Naive thymus-derived CD4-positive, alpha-beta T cell (primary cell): ENCODE measurements around the gene GPC3. TPM values are rescaled to one million over a fixed set of nuclear protein-coding genes. Genes with fewer than 3 reads are reported as not detected.

Experiments
- ATAC-seq: fragments of 150-1000 bp; cut with Tn5 transposase; 2 replicates; pipeline ENCODE4 v1.10.0; 2021; ENCODE audit warnings: mild to moderate bottlenecking, moderate library complexity
- CTCF ChIA-PET: fragments of 350-600 bp; sonication (Branson Sonifier 250); formaldehyde crosslinking; loops from one replicate; lab custom pipeline; 2021; ENCODE audit warnings: antibody characterized with exemption; lab: Charles Lee
- POLR2A ChIA-PET: fragments of 350-600 bp; sonication (Branson Sonifier 250); formaldehyde crosslinking; loops from one replicate; lab custom pipeline; 2021; ENCODE audit warnings: antibody characterized with exemption, inconsistent platforms; lab: Charles Lee
- DNase-seq, 9 donors: peaks; one replicate each; pipeline versions ENCODE4 v3.0.0 to v3.0.0-alpha.2; 2020 to 2022; ENCODE audit warnings: mixed read lengths in 1 of 9
- H3K27ac ChIP-seq: one replicate; pipeline ENCODE4 v1.7.0; 2013; ENCODE audit warnings: mild to moderate bottlenecking, low read depth, low read length, moderate library complexity
- H3K27me3 ChIP-seq, 2 donors: one replicate each; pipeline ENCODE4 v1.7.0; 2013; ENCODE audit warnings: low read length in 2 of 2, mild to moderate bottlenecking in 2 of 2, moderate library complexity in 2 of 2; ENCODE audit not compliant: control insufficient read depth in 2 of 2, insufficient read depth in 2 of 2
- H3K36me3 ChIP-seq, 3 experiments: 1 replicate in 2 of 3; 2 replicates in 1 of 3; pipeline ENCODE4 v1.7.0; 2013; ENCODE audit warnings: low read length in 3 of 3, mild to moderate bottlenecking in 3 of 3, moderate library complexity in 1 of 3; ENCODE audit not compliant: insufficient read depth in 3 of 3, control insufficient read depth in 2 of 3
- H3K4me1 ChIP-seq, 2 donors: one replicate each; pipeline ENCODE4 v1.7.0; 2013; ENCODE audit warnings: low read length in 2 of 2, mild to moderate bottlenecking in 2 of 2, moderate library complexity in 1 of 2; ENCODE audit not compliant: control insufficient read depth in 2 of 2, insufficient read depth in 2 of 2
- H3K4me3 ChIP-seq: 2 replicates; pipeline ENCODE4 v1.7.0; 2013; ENCODE audit warnings: mild to moderate bottlenecking, low read length
- H3K9me3 ChIP-seq, 3 experiments: 1 replicate in 2 of 3; 2 replicates in 1 of 3; pipeline ENCODE4 v1.7.0; 2013; ENCODE audit warnings: low read length in 3 of 3; ENCODE audit not compliant: control insufficient read depth in 2 of 3
- H3K27ac Mint-ChIP-seq, 9 donors: one replicate each; pipeline ENCODE4 v1.8.0; 2020 to 2022; ENCODE audit warnings: mixed read lengths in 9 of 9, mild to moderate bottlenecking in 8 of 9, moderate library complexity in 5 of 9, inconsistent platforms in 2 of 9
- H3K27me3 Mint-ChIP-seq, 5 donors: one replicate each; pipeline ENCODE4 v1.8.0; 2021 to 2022; ENCODE audit warnings: mixed read lengths in 5 of 5, mild to moderate bottlenecking in 1 of 5
- H3K36me3 Mint-ChIP-seq, 5 donors: one replicate each; pipeline ENCODE4 v1.8.0; 2020 to 2022; ENCODE audit warnings: mixed read lengths in 5 of 5, mild to moderate bottlenecking in 3 of 5, inconsistent platforms in 1 of 5
- H3K4me1 Mint-ChIP-seq, 7 donors: one replicate each; pipeline ENCODE4 v1.8.0; 2020 to 2022; ENCODE audit warnings: mixed read lengths in 7 of 7, mild to moderate bottlenecking in 3 of 7, inconsistent platforms in 1 of 7
- H3K4me3 Mint-ChIP-seq, 10 donors: one replicate each; pipeline ENCODE4 v1.8.0; 2020 to 2022; ENCODE audit warnings: mild to moderate bottlenecking in 10 of 10, mixed read lengths in 10 of 10, moderate library complexity in 6 of 10, inconsistent platforms in 2 of 10
- H3K9me3 Mint-ChIP-seq, 11 donors: one replicate each; pipeline ENCODE4 v1.8.0; 2020 to 2022; ENCODE audit warnings: mixed read lengths in 11 of 11, mild to moderate bottlenecking in 4 of 11, inconsistent platforms in 1 of 11, moderate library complexity in 1 of 11
- intact Hi-C, 2 donors: fragments of 100-400 bp; cut with micrococcal nuclease; formaldehyde crosslinking; loops; one replicate each; pipeline ENCODE4 v1.15.1; 2023
- polyA plus RNA-seq, 2 donors: library from polyadenylated mRNA; unstranded; fragments of 300-500 nt; fragmentation: Illumina TruSeq; gene quantifications; one replicate each; pipeline ENCODE4 v1.2.3, GENCODE V29; 2021
- total RNA-seq, 6 experiments: library from RNA in 5 of 6; stranded (reverse) in 5 of 6; gene quantifications; 1 replicate in 5 of 6; 2 replicates in 1 of 6; pipeline ENCODE4 v1.2.3 and lab custom pipeline; 2021 to 2026

GPC3 gene
- total and polyA plus RNA-seq, 7 experiments from 2014 or later: 0.24 to 6.0 (median 0.65) TPM

GRCh38 chrX:133938530-133938929 is 46.9 kb downstream of the GPC3 start:
- Histone ChIP-seq H3K36me3 (no peaks in the 10 kb centered on the region), H3K4me3 (no peak overlapping the region), H3K4me1 (no peaks in the 10 kb centered on the region), H3K27me3 (no peaks in the 10 kb centered on the region), H3K27ac (no peak overlapping the region), H3K9me3 (no peaks in the 10 kb centered on the region)
- H3K27ac Mint-ChIP-seq: no peak overlapping the region
- H3K9me3 Mint-ChIP-seq: no peaks in the 10 kb centered on the region
- intact Hi-C loops: no loop called here
- no peaks in the 10 kb centered on the region for H3K36me3 Mint-ChIP-seq
- H3K4me3 Mint-ChIP-seq: no peak overlapping the region
- DNase-seq (no peak), ATAC-seq (no peak)
- CTCF ChIA-PET: interaction anchor here (1.0 kb wide), 1 partner anchor 458 kb away, joined by 3 read pairs; no protein-coding TSS in a partner anchor
- POLR2A ChIA-PET: no interaction called here
- H3K27me3 Mint-ChIP-seq: peaks cover 0 to 2% (median 0%) of the 10 kb centered on the region in 5 donors
- peaks cover 0 to 4% (median 0%) of the 10 kb centered on the region in 7 donors for H3K4me1 Mint-ChIP-seq

GRCh38 chrX:133937022-133937421 is 48.4 kb downstream of the GPC3 start:
- CTCF ChIA-PET: no interaction called here
- ATAC-seq (no peak), DNase-seq (no peak)
- Mint-ChIP-seq H3K36me3 (no peaks in the 10 kb centered on the region), H3K4me1 (peaks cover 0 to 4% (median 0%) of the 10 kb centered on the region in 7 donors), H3K4me3 (no peak overlapping the region), H3K27ac (no peak overlapping the region), H3K27me3 (peaks cover 0 to 2% (median 0%) of the 10 kb centered on the region in 5 donors), H3K9me3 (no peaks in the 10 kb centered on the region)
- Histone ChIP-seq H3K36me3 (no peaks in the 10 kb centered on the region), H3K4me1 (no peaks in the 10 kb centered on the region), H3K9me3 (no peaks in the 10 kb centered on the region), H3K27ac (no peak overlapping the region), H3K4me3 (no peak overlapping the region), H3K27me3 (no peaks in the 10 kb centered on the region)
- POLR2A ChIA-PET: no interaction called here
- intact Hi-C loops: no loop called here

DNA sequence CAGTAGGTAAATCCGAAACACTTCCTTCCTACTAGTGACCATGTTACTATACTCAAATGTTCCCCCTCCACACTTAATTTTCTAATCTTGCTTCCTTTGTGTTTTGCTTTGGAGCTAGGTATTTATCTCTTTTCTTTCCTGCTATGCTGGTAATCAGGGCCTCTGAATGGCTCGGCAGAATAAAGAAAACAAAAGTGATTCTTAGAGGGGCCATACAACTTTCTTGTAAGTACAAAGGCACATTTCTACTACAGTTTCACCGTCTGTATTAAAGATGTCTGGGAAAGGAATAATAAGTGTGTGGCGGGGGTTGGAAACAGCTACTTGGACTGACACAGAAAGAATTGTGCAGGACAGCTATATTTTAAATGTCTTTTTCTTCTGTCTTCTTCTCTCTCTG is 50.3 kb downstream of the GPC3 start:
- intact Hi-C loops: no loop called here
- Mint-ChIP-seq H3K4me3 (no peak overlapping the region), H3K27me3 (peaks cover 0 to 2% (median 0%) of the 10 kb centered on the region in 5 donors), H3K9me3 (no peaks in the 10 kb centered on the region), H3K27ac (no peak overlapping the region), H3K4me1 (peaks cover 0 to 2% (median 0%) of the 10 kb centered on the region in 7 donors), H3K36me3 (no peaks in the 10 kb centered on the region)
- Histone ChIP-seq H3K36me3 (no peaks in the 10 kb centered on the region), H3K27me3 (no peaks in the 10 kb centered on the region), H3K27ac (no peak overlapping the region), H3K9me3 (no peaks in the 10 kb centered on the region), H3K4me3 (no peak overlapping the region), H3K4me1 (no peaks in the 10 kb centered on the region)
- CTCF ChIA-PET: no interaction called here
- POLR2A ChIA-PET: no interaction called here
- ATAC-seq (no peak), DNase-seq (no peak)

DNA sequence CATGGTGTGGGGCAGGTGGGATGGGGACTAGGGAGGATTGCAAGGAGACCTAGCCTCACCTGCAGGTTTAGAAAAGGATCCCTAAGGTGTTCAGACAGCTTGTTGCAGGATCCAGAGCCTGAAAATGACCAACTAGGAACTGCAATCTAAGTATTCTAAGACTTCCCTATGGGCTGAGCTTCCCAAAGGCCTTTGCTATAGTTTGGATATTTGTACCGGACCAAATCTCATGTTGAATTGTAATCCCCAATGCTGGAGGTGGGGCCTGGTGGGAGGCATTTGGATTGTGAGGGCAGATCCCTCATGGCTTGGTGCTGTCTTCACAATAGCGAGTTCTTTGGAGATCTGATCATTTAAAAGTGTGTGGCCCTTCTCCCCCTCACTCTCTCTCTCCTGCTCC is 52.1 kb downstream of the GPC3 start:
- no peak for ATAC-seq
- CTCF ChIA-PET: no interaction called here

DNA sequence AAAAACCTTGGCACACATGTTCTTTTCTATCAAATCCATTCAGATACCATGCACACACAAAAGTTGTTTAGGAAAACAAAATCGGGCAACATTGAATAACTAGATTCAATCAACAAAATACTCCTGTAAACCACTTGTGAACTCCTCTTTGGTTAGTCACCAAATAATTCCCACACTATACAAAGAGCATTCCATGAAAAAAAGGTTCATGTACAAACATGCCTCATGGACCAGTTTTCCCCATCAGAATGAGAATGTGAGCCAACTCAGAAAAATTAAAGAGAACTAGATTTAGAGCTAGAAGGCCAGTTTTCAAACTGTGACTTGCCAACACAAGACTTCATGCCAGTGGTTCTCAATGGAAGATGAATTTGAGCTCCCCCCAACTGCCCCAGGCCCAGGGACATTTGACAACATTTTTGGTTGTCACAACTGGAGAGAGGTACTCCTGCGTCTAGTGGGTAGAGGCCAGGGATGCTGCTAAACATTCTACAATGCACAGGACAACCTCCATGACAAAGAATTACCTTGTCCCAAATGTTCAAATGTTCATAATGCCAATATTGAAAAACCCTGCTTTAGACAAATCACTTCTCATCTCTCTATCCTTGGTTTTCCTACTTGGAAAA is 55.4 kb downstream of the GPC3 start:
- no peaks in the 10 kb centered on the region for H3K9me3 Mint-ChIP-seq

More for the DNA sequence above, 52.1 kb downstream of the GPC3 start:
- intact Hi-C loops: no loop called here
- Mint-ChIP-seq H3K27ac (no peak overlapping the region), H3K36me3 (no peaks in the 10 kb centered on the region), H3K4me3 (no peak overlapping the region), H3K4me1 (peaks cover 0 to 2% (median 0%) of the 10 kb centered on the region in 7 donors), H3K9me3 (no peaks in the 10 kb centered on the region), H3K27me3 (peaks cover 0 to 2% (median 0%) of the 10 kb centered on the region in 5 donors)
- H3K36me3 ChIP-seq: no peaks in the 10 kb centered on the region
- H3K9me3 ChIP-seq: no peaks in the 10 kb centered on the region
- no peak overlapping the region for H3K4me3 ChIP-seq
- no peak overlapping the region for H3K27ac ChIP-seq
- DNase-seq: no peak
- H3K27me3 ChIP-seq: no peaks in the 10 kb centered on the region
- POLR2A ChIA-PET: no interaction called here
- H3K4me1 ChIP-seq: no peaks in the 10 kb centered on the region

GRCh38 chrX:133928365-133928764 is 57.0 kb downstream of the GPC3 start:
- H3K36me3 ChIP-seq: no peaks in the 10 kb centered on the region
- Mint-ChIP-seq H3K36me3 (peaks cover 0 to 7% (median 0%) of the 10 kb centered on the region in 5 donors), H3K4me3 (no peak overlapping the region), H3K4me1 (peaks cover 0 to 16% (median 7%) of the 10 kb centered on the region in 7 donors), H3K27me3 (no peaks in the 10 kb centered on the region), H3K27ac (no peak overlapping the region), H3K9me3 (no peaks in the 10 kb centered on the region)
- ChIA-PET POLR2A (no interaction called here), CTCF (no interaction called here)
- H3K9me3 ChIP-seq: no peaks in the 10 kb centered on the region
- H3K4me1 ChIP-seq: peaks cover 0 to 3% of the 10 kb centered on the region in 2 donors
- no peaks in the 10 kb centered on the region for H3K27me3 ChIP-seq
- no peak for ATAC-seq
- no peak overlapping the region for H3K4me3 ChIP-seq
- no peak overlapping the region for H3K27ac ChIP-seq
- DNase-seq: no peak
- intact Hi-C loops: loop anchor here in 1 of 2 donors (10.0 kb wide), 2 partner anchors 56 to 96 kb away; partner anchors contain the start of gene GPC3

More for the DNA sequence above, 55.4 kb downstream of the GPC3 start:
- CTCF ChIA-PET: no interaction called here
- Histone ChIP-seq H3K27me3 (no peaks in the 10 kb centered on the region), H3K27ac (no peak overlapping the region), H3K4me3 (no peak overlapping the region), H3K9me3 (no peaks in the 10 kb centered on the region), H3K36me3 (no peaks in the 10 kb centered on the region), H3K4me1 (no peaks in the 10 kb centered on the region)
- Mint-ChIP-seq H3K36me3 (peaks cover 0 to under 1% (median 0%) of the 10 kb centered on the region in 5 donors), H3K27ac (no peak overlapping the region), H3K4me3 (no peak overlapping the region), H3K4me1 (peaks cover 0 to 2% (median under 1%) of the 10 kb centered on the region in 7 donors), H3K27me3 (no peaks in the 10 kb centered on the region)
- ATAC-seq (no peak), DNase-seq (no peak)
- intact Hi-C loops: loop anchor here in 1 of 2 donors (10.0 kb wide), 2 partner anchors 55 to 95 kb away; partner anchors contain the start of gene GPC3
- POLR2A ChIA-PET: no interaction called here

- no peak for DNase-seq
- H3K9me3 Mint-ChIP-seq: peaks cover 0 to 1% (median 0%) of the 10 kb centered on the region in 11 donors
- peaks cover 0 to 11% (median 0%) of the 10 kb centered on the region in 5 donors for H3K36me3 Mint-ChIP-seq
- no peak for ATAC-seq
- no peaks in the 10 kb centered on the region for H3K36me3 ChIP-seq
- no peaks in the 10 kb centered on the region for H3K9me3 ChIP-seq
- H3K27ac Mint-ChIP-seq: no peak overlapping the region
- H3K27me3 ChIP-seq: no peaks in the 10 kb centered on the region
- ChIA-PET CTCF (no interaction called here), POLR2A (no interaction called here)
- H3K27me3 Mint-ChIP-seq: no peaks in the 10 kb centered on the region
- H3K27ac ChIP-seq: no peak overlapping the region
- H3K4me3 ChIP-seq: no peak overlapping the region
- H3K4me1 ChIP-seq: peaks cover 12 to 15% of the 10 kb centered on the region in 2 donors
- intact Hi-C loops: loop anchor here in 1 of 2 donors (10.0 kb wide), 2 partner anchors 58 to 98 kb away; partner anchors contain the start of gene GPC3
- H3K4me1 Mint-ChIP-seq: peaks cover 2 to 32% (median 22%) of the 10 kb centered on the region in 7 donors
- H3K4me3 Mint-ChIP-seq: no peak overlapping the region
Measured at GRCh38 chrX:133926809-133927208, 58.6 kb downstream of the GPC3 start.
